HG03097 (cell line): ENCODE data around the gene GPRIN2.
"Not testable (repeated sequence)": the region's sequence is repeated elsewhere in the genome, so short reads cannot be mapped to it uniquely, and the experiment has no call there.

ENCODE experiments used
- ATAC-seq: cut with Tn5 transposase; IDR thresholded peaks from one replicate; pipeline ENCODE4 v1.9.1; 2021; ENCODE audit not compliant: unreplicated experiment, low FRiP score

GPRIN2 gene

DNA sequence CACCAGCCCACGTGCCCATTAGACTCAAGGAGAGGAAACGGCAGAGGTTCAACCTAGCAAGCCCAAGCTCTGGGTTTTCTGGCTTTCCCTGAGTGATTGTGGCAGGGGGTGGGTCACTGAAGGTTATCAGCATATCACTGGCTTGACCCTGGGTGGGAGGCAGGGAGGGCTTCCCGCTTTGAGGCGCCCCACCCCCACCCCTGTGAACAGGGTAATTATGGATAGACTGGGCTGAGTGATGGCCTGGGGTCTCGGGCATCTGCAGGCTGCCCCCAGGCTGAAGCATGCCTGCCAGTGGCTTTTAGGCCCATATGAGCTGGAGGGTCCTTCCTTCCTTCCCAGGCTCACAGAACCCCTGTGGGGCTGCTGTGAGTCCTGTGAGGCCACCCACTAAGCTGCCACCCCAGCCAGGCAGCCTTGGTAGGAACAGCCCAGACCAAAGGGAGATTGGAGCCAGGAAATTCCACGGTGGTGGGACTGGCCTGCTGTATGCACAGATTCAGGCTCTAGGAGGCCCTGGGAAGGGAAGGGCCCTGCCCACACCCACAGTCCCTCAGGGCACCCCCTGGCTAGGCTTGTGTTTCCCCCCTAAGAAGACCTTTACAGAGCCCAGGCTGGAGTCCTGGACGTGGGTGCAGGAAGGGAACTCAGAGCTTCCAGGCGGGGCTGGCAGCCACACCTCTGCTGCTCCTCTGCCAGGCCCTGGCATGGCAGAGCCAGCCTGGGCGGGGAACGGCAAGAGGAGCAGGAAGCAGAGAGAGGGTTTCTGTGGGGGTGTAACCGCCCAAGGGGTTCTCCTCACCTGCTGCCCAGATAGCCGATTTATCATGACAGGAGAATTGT, 33.1 kb downstream of the GPRIN2 start:
- no peak for ATAC-seq

DNA sequence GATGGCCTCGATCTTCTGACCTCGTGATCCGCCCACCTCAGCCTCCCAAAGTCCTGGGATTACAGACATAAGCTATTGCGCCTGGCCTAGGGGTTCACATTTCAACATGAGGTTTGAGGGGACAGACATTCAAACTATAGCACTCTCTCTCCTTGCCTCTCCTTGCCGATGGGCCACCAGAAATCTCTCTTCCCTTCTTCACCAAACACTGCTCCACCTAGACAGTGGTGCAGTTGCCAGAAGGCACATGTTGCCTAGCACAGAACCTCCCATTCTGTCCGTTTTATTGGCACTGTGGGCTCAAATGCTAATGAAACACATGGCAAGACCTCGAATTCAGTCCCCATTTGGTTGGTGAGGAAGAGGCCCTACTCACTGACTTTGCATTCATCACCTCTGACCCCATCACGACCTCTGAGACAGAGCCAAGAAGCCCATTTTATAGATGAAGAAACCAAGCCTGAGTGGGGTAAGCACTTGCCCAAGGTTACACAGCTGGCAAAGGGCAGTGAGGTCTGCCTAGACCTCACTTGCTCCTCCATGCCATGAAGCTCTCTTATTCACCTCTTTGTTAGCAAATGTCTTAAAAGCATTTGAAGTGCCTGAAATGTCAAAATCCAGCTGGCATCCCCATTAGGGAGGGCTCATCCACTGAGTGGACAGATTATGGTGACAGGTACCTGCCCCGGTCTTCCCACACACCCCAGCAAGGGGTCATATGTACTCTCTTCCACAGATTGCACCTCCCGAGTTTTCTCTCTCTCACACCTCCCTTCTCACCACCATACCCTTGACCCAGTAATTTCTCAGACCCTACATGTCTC, 34.0 kb downstream of the GPRIN2 start:
- ATAC-seq = no peak

DNA sequence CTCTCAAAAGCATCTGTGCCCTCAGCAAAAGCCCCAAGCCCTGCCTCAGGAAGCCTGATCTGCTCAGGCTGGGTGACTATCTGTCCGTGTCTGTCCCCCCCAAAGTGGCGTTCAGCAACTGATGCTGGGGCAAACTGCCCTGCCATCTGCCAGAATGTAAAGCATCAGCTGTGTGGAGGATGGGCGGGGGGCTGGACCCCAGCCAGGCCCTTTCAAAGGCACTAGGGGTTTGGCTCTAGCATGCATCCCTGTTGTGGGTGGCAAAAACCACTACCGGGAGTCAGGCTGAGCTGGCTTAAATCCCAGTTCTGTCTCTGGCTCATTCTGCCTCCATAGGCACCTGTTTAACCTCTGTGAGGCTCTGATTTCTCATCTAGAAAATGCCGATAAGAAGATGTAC, 35.5 kb downstream of the GPRIN2 start:
- no peak for ATAC-seq

DNA sequence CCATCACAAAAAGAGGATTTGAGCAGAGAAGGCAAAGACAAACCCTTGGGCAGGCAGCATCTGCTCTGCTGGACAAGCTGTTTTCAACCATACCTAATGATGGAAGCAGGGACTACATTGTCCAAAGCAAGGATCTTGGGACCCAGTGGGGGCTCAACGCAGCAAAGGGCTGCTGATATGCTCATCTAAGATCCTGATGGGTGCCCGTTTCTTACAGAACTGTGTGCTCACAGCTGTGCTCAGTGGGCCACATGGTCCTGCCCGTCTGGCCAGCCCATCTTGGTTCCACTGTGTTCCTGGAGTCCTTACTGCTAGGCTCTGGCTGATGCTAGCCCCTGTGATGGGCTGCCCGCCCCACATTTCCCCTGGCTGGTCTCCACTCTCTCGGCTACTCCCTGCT, 36.1 kb downstream of the GPRIN2 start:
- ATAC-seq = no peak

DNA sequence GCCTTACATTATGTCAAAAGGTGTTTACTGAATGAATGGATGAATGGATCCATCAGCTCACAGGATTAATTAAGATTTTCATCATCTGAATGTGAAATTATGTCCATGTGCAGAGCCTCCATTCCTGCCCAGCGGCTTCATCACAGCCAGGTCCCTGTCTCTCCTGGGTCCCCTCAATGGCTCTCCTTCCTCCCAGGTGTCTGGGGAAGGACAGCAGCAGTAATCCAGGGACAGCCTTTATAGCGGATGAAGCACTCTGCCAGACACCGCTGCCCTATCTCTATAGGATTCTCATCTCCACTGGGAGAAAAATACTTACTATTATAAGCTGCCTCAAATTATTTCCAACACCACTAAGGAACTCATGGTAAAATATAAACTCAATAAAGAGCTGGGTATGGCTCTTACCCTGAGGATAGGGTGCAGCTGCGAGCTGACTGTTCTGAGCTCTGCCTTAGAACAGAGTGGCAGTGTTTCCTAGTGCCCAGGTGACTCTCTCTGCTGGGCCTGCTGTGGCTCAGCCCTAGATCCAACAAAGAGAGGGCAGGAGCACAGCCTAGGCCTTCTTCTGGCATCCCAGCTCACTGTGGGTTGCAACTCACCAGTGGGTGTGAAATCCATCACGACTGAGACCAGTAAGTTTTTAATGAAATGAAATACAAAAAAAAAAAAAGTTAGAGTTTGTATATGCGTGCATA, 38.3 kb downstream of the GPRIN2 start:
- no peak for ATAC-seq

DNA sequence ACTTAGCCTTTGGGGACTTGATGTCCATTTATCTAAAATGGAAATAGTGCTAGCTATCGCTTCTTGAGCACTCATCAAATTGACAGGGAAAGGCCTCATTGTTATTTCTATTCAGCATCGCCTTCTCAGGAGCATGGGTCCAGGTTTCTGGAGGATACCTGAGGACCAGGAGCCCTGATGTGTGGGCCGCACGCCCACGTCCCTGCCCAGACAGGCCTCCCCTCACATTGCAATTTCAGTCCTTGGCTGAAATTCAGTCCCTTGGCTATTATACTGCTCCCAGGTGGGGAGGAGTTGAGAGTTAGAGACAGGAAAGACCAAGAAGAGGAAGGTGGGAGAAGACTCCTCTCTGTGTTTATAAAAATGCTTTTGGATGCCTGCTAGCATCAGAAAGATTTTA, 38.9 kb downstream of the GPRIN2 start:
- ATAC-seq = no peak

DNA sequence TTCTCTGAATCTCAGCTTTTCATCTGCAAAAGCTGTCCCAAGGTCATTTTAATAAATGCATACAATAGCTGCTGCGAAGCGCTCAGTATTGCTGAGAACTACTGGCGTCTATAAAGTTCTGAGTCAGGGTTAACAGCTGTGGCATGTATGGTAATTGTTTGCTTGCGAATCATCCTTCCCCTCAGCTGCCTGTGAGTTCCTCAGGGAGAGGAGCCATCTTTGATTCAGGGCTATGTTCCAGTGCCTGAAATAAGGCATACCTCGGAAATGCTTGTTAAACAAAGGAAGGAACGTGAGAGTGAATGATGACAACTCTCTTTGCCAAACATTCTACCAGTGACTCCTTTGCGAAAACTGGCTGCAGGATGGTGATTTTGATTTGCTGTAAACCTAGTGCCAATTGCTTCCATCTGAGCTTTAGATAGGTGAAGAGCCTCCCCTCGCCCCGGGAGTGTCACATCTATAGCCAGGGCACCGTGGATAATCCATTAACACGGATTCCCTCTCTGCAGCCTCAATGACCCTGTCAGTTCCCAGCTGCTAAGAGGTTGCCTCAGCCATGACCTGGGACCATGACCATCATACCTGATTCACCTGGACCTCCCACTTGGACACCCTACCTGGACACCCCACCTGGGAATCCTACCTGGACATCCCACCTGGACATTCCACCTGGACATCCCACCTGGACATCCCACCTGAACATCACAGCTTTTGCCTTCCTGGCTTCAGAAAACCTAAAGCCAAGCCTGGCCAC, 39.6 kb downstream of the GPRIN2 start:
- no peak for ATAC-seq

DNA sequence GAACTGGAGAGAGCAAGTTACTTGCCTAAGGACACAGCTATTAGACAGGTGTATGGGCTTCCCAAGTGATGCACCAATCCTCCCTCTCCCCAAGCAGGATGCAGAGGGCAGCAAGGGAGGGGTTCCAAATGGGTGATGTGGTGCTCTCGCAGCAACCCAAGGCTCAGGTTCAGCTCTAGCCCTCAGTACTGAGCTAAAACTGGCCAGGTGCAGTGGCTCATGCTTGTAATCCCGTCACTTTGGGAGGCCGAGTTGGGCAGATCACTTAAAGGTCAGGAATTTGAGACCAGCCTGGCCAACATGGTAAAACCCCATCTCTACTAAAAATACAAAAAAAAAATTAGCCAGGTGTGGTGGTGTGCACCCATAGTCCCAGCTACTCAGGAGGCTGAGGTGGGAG, 40.7 kb downstream of the GPRIN2 start:
- no peak for ATAC-seq

DNA sequence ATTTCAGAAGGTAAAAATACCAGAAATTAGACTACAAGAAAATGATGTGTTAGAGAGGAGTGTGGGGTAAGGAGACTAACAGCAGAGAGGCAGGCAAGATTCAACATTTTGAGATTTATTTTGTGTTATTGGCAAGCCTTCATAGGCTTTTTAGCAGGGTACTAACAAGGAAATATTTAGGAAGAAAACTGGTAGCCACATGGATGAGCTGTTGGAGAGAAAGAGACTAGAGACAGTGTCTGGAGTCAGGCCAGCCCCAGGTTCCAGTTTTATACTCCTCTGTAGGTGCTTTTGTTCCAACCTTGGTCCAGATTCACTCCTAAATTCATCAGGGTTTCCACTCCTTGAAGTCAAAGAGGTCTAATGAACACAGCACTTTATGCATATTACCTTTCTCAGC, 41.1 kb downstream of the GPRIN2 start:
- no peak for ATAC-seq

DNA sequence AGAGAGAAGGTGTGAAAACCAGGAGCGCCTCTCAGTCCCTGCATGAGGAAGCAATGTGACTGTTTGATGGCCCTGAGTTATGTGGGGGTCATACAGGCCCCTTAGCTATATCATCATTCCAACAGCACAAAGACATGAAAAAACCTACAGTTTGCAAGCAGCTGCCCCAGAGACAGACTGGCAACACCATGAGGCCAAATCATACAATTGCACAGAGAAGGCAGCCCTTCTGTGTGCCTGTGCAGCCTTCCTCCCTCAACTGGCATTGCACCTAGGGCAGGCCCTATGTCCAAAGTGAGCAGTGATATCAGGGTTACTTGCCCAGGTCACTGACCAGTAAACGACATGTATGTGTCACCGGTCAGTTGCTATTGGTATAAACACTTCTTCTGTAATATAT, 41.6 kb downstream of the GPRIN2 start:
- ATAC-seq = no peak

DNA sequence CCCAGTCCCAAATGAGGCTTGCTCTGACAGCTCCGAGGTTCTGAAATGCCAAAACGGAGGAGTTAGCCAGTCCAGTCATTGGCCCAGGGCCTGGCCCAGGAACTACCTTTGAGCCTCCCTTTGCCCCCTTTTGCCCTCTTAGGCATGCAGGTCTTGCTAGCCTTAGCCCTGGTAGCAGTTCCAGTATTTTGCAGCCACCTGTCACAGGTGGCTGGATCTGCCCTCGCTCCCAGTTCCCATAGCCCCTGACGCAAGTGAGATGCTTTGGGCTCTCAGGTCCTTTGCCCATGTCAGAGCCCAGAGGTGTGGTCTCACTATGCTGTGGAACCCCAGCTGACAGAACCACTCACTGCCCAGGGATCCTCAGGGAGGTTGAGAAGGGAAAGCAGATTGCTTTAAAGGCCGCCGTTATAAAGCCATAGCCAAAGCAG, 42.0 kb downstream of the GPRIN2 start:
- no peak for ATAC-seq

DNA sequence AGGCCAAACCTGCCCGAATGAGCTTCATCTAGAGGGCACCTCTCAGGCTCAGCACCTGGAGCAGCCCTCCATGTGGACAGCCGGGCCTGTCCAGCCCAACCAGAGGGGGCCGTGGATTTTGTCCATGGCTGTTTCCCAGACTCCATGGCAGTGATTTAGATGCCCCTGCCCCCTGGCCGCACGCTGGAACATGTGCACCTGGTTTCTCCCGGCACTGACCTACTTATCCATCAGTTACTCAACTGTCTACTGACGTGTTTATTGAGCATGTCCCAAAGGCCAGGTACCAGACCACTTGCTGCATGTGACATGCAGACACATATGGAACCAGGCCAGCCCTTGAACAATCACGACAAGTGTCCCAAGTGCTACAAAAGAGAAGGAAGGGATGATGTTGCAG, 43.1 kb downstream of the GPRIN2 start:
- ATAC-seq = not testable (repeated sequence)

DNA sequence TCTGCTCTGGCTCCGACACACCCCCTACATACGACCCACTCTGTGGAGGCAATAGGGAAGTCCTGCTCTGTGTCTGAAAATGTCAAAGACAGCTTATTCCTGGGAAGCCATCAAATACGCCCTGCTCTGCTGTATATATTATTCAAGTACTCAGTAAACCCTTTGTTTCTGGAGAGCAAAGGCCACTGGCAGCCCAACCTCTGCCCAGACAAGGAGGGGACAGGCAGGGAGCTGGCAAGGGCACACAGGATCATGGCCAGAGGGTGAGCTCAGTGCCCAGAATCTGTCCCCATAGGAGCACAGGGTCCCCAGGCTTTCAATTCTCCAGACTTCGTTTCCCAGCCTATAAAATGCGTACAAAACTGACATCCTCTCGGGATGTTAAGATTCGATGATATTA, 43.7 kb downstream of the GPRIN2 start:
- ATAC-seq = not testable (repeated sequence)

DNA sequence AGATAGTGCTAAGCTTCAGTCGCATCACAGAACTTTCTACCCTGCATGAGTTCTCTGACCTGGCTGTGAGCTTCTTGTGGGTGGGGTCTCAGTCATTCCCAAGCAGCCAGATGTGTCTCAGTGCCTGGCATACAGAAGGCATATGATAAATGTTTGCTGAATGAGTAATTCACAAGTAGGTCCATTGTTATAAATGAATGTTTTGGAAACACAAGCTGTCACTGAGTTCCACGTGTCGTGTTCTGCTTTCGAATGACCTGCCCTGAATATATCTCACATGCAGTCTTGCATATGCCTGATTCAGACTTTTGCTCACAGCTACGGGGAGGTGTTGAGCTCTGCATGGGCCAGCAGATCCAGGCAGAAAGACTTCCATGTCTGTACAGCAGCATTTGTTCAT, 44.5 kb downstream of the GPRIN2 start:
- not testable (repeated sequence) for ATAC-seq
